Subcutaneous preadipocyte (primary cell): ENCODE results near the gene ANKRD13D. TPM values are rescaled to one million over a fixed set of nuclear protein-coding genes. Genes with fewer than 3 reads are reported as not detected.

ENCODE experiments used
- total RNA-seq: library from RNA; depleted of rRNA; stranded (reverse); fragments of >200 nt; gene quantifications from 2 replicates; pipeline ENCODE4 v1.2.3, GENCODE V29; 2012

The ANKRD13D gene
- 30.9 and 39.7 TPM in 2 replicates for total RNA-seq

DNA sequence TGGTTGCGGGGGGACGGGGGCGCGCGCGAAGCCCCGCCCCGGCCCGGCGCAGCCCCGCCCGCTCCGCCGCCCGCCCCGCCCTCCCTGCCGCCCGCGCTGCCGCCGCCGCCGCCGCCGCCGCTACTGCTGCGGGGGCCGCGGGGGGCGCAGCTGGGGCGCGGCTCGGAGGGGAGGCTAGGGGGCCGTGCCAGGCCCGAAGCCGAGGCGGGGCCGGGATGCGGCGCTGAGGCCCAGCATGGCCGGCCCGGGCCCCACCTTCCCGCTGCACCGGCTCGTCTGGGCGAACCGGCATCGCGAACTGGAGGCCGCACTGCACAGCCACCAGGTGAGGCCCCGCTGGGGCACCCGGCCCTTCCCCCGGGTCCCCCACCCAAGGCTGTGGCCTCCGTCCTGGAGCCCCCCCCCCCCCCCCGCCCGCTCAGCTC lies at the start of gene ANKRD13D:
Gene ANKRD13D, plus strand, starts transcription at position 78 of the 425 bp plus-strand sequence. Its CDS starts 158 bp downstream, at position 236.

GRCh38 chr11:67266449-67267187 lies 22.5 kb upstream of the ANKRD13D start, which contains the start of gene GRK2:
Gene GRK2, plus strand, starts transcription at chr11:67266473. Its CDS starts 227 bp downstream, at chr11:67266700.

DNA sequence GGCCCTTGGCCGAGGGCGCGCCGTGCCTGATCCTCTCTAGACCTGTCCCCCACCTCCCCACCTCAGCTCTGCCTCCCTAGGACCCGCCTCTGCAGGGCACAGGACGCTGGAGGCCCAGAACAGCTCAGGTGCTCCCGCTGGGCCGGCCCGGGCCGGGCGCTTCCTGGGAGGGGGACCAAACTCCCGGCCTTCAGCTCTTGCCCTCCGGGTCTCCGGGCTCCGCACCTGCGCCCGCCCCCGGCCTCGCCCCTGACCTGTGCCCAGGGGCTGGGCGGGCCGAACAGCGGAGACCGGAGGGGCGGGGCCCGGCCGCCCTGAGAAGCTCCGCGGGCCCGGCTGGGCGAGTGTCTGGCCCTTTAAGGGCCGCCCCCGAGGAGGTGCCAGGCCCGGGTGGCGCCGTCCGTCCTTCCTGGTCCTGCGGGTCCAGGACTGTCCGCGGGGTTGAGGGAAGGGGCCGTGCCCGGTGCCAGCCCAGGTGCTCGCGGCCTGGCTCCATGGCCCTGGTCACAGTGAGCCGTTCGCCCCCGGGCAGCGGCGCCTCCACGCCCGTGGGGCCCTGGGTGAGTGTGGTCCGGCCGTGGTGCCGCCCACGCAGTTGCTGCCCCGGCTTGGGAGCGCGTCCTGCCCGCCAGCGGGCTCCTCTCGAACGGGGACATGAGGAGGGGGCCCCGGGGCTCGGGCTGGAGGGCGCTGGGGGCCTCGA lies 14.2 kb downstream of the ANKRD13D start, which contains the start of gene SSH3:
Gene SSH3, plus strand, starts transcription at position 399 of the 703 bp plus-strand sequence. Its CDS starts 96 bp downstream, at position 495.

Other genes starting within 250 kb of the ANKRD13D start
- gene RHOD, start 232.5 kb upstream of the ANKRD13D start, total RNA-seq: 3.5 and 4.4 TPM in 2 replicates
- gene KDM2A, start 170.0 kb upstream of the ANKRD13D start, total RNA-seq: 35.6 and 47.9 TPM in 2 replicates
- gene GRK2, start 22.8 kb upstream of the ANKRD13D start, total RNA-seq: 23.9 and 32.3 TPM in 2 replicates
- gene SSH3, start 14.2 kb downstream of the ANKRD13D start, total RNA-seq: 10.3 and 11.3 TPM in 2 replicates
- gene POLD4, start 64.2 kb downstream of the ANKRD13D start, total RNA-seq: 32.5 and 39.7 TPM in 2 replicates
- gene CLCF1, start 84.3 kb downstream of the ANKRD13D start, total RNA-seq: 3.3 and 4.4 TPM in 2 replicates
- gene RAD9A, start 102.7 kb downstream of the ANKRD13D start, total RNA-seq: 5.9 and 7.6 TPM in 2 replicates
- gene PPP1CA, start 112.6 kb downstream of the ANKRD13D start, total RNA-seq: 169 and 226 TPM in 2 replicates
- gene TBC1D10C, start 114.8 kb downstream of the ANKRD13D start, total RNA-seq: not detected in 2 replicates
- gene CARNS1, start 126.4 kb downstream of the ANKRD13D start, total RNA-seq: under 0.01 TPM in 2 replicates
- 42.3 and 50.2 TPM in 2 replicates for gene RPS6KB2, start 139.2 kb downstream of the ANKRD13D start, total RNA-seq
- 0.78 and 1.1 TPM in 2 replicates for gene PTPRCAP, start 148.4 kb downstream of the ANKRD13D start, total RNA-seq
- gene CORO1B, start 154.2 kb downstream of the ANKRD13D start, total RNA-seq: 90.9 and 94.4 TPM in 2 replicates
- under 0.01 TPM in 1 of 2 replicates, not detected in the other for gene GPR152, start 163.4 kb downstream of the ANKRD13D start, total RNA-seq
- not detected in 2 replicates for gene CABP4, start 166.1 kb downstream of the ANKRD13D start, total RNA-seq
- gene TMEM134, start 179.9 kb downstream of the ANKRD13D start, total RNA-seq: 9.4 and 10.3 TPM in 2 replicates
- gene AIP, start 193.7 kb downstream of the ANKRD13D start, total RNA-seq: 44.8 and 69.1 TPM in 2 replicates
- 15.1 and 24.6 TPM in 2 replicates for gene PITPNM1, start 216.1 kb downstream of the ANKRD13D start, total RNA-seq
- 12.5 and 16.4 TPM in 2 replicates for gene CDK2AP2, start 218.9 kb downstream of the ANKRD13D start, total RNA-seq
- not detected in 2 replicates for gene CABP2, start 234.1 kb downstream of the ANKRD13D start, total RNA-seq